Tibial nerve (tissue), 4 donors: ENCODE data around the gene CNOT1. TPM values are rescaled to one million over a fixed set of nuclear protein-coding genes. Genes with fewer than 3 reads are reported as not detected.

ENCODE experiments used
- DNase-seq, 2 donors: peaks; one replicate each; pipeline ENCODE4 v3.0.0-alpha.2; 2019; ENCODE audit warnings: low spot score in 2 of 2
- H3K27ac ChIP-seq, 4 donors: fragments of 200-600 bp; sonication (generic) in 3 of 4; one replicate each; pipeline ENCODE4 v1.5.1; 2017 to 2019; ENCODE audit warnings: mild to moderate bottlenecking in 1 of 4
- H3K27me3 ChIP-seq, 2 donors: fragments of 200-600 bp; sonication (generic) in 1 of 2; one replicate each; pipeline versions ENCODE4 v1.5.1 to v1.6.0; 2017 to 2019
- H3K36me3 ChIP-seq, 3 donors: fragments of 200-600 bp; sonication (generic); one replicate each; pipeline ENCODE4 v1.5.1; 2018 to 2019
- H3K4me1 ChIP-seq, 4 donors: fragments of 200-600 bp; sonication (generic) in 3 of 4; one replicate each; pipeline ENCODE4 v1.5.1; 2017 to 2019
- H3K4me3 ChIP-seq, 4 donors: fragments of 200-600 bp; sonication (generic) in 3 of 4; one replicate each; pipeline ENCODE4 v1.5.1; 2017 to 2019; ENCODE audit warnings: mild to moderate bottlenecking in 1 of 4, moderate library complexity in 1 of 4
- H3K9me3 ChIP-seq, 4 donors: fragments of 200-600 bp; sonication (generic) in 3 of 4; one replicate each; pipeline ENCODE4 v1.5.1; 2017 to 2019
- CTCF ChIP-seq, 5 experiments: fragments of 200-600 bp in 3 of 5; fragments of 450-650 bp in 2 of 5; sonication (generic) in 3 of 5; IDR thresholded peaks; one replicate each; pipeline ENCODE4 v1.5.1; 2016 to 2019; ENCODE audit warnings: antibody characterized with exemption in 5 of 5, mild to moderate bottlenecking in 3 of 5, moderate library complexity in 2 of 5
- EP300 ChIP-seq, 2 donors: sonication (generic); formaldehyde crosslinking; IDR thresholded peaks; one replicate each; pipeline ENCODE4 v1.6.1; 2017; ENCODE audit warnings: antibody characterized with exemption in 2 of 2, mild to moderate bottlenecking in 1 of 2
- POLR2A ChIP-seq, 2 donors: fragments of 450-650 bp; IDR thresholded peaks; one replicate each; pipeline ENCODE4 v1.6.1; 2017; ENCODE audit warnings: antibody characterized with exemption in 2 of 2, mild to moderate bottlenecking in 2 of 2, moderate library complexity in 2 of 2
- WGBS, 2 donors: methylation state at CpG; one replicate each; pipeline ENCODE4 v1.1.5; 2018; 5-methylcytosine and 5-hydroxymethylcytosine counted together
- total RNA-seq, 4 donors: library from RNA; depleted of rRNA; stranded (reverse); fragments of >200 nt; gene quantifications; one replicate each; pipeline ENCODE4 v1.1.0, GENCODE V29; 2016

Gene CNOT1
- total RNA-seq, 4 donors from 2014 or later: 80.8 to 122 (median 105) TPM

- no peaks in the 10 kb centered on the region for H3K36me3 ChIP-seq
- H3K27ac ChIP-seq: no peak overlapping the region
- no peak for TF ChIP-seq POLR2A (IDR thresholded peaks at IDR 0.05)
- TF ChIP-seq CTCF (IDR thresholded peaks at IDR 0.05): no peak
- TF ChIP-seq EP300 (IDR thresholded peaks at IDR 0.05): no peak
- 87 to 91% methylated on average over 18 of the region's 18 CpGs for WGBS, 2 donors
- no peak for DNase-seq
- peaks cover 0 to 14% (median 0%) of the 10 kb centered on the region in 4 donors for H3K4me1 ChIP-seq
- no peaks in the 10 kb centered on the region for H3K9me3 ChIP-seq
- no peak overlapping the region for H3K4me3 ChIP-seq
- no peaks in the 10 kb centered on the region for H3K27me3 ChIP-seq
Observed at GRCh38 chr16:58510097-58510775, 119.4 kb downstream of the CNOT1 start.

- DNase-seq: no peak
- peaks cover 0 to 11% (median 0%) of the 10 kb centered on the region in 4 donors for H3K4me1 ChIP-seq
- TF ChIP-seq EP300 (IDR thresholded peaks at IDR 0.05) (no peak), CTCF (IDR thresholded peaks at IDR 0.05) (no peak), POLR2A (IDR thresholded peaks at IDR 0.05) (no peak)
- no peaks in the 10 kb centered on the region for H3K9me3 ChIP-seq
- H3K27ac ChIP-seq: no peak overlapping the region
- 87 to 89% methylated on average over 1 to 8 of the region's 9 CpGs for WGBS, 2 donors
- H3K27me3 ChIP-seq: no peaks in the 10 kb centered on the region
- H3K36me3 ChIP-seq: no peaks in the 10 kb centered on the region
- no peak overlapping the region for H3K4me3 ChIP-seq
Observed at GRCh38 chr16:58509256-58510096, 120.2 kb downstream of the CNOT1 start.

DNA sequence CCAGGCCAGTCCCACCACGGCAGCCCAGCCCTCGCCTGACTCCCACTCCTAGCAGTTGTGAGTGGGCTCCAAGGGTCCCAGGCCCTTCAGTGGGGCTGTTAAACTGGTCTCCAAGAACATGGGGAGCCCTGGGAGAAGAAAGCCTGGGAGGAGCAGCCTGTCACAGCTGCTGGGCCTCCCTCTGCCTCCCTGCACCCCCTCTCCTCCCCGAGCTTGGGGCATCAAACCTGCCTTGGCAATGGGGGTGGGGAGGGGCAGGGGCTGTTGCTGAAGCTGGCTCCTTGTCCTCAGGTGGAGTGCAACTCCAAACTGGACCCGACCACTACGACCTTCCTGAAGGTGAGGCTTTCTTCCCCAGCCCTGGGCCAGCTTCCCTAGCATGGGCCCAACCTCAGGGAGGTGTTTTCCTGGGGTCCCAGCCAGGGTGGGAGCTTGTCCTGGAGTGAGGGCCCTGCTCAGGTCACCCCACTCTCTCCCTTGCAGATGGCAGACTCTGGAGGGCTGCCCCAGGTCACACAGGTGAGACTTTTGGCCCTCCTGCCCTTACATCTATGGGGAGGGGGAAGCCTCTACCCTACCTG is 120.9 kb downstream of the CNOT1 start:
- no peak overlapping the region for H3K27ac ChIP-seq
- no peaks in the 10 kb centered on the region for H3K27me3 ChIP-seq
- H3K9me3 ChIP-seq: no peaks in the 10 kb centered on the region
- no peaks in the 10 kb centered on the region for H3K36me3 ChIP-seq
- H3K4me3 ChIP-seq: no peak overlapping the region
- TF ChIP-seq CTCF (IDR thresholded peaks at IDR 0.05): no peak
- no peak for TF ChIP-seq EP300 (IDR thresholded peaks at IDR 0.05)
- TF ChIP-seq POLR2A (IDR thresholded peaks at IDR 0.05): no peak
- peaks cover 0 to 3% (median 0%) of the 10 kb centered on the region in 4 donors for H3K4me1 ChIP-seq
- no peak for DNase-seq
- 73 to 78% methylated on average over 4 to 5 of the region's 5 CpGs for WGBS, 2 donors

DNA sequence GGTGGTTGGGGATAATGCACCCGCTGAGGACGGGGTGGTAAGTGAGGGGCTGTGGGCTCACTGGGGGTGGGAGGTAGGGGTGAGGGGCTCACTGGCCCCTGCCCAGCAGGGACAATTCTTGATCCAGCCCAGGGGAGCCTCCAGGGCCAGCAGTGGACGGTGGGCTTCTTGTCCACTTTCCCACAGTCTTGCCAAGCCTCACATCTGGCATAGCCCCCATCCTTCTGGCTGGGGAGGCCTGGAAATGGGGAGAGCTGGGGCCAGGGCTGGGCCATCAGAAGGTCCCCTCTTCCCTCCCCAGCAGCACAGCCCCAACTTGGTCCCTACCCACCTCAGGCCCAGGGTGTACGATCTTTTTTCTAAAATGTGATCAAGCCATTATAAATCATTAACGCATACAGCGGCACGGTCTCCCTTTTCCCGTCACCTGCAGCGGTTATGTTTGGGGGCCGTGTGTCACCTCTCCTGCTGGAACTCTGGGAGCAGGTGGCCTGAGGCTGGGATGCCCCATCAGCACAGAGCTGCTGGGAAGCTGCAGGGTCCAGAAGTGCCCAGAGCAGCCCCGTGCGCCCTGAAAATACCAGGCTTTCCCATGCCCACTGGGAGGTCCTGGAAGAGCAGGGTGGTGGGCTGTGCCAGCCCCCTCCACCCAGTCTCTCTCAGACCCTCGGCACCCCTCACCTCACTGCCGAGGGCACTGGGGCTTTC is 121.5 kb downstream of the CNOT1 start:
- Histone ChIP-seq H3K27me3 (no peaks in the 10 kb centered on the region), H3K9me3 (no peaks in the 10 kb centered on the region), H3K4me1 (no peaks in the 10 kb centered on the region), H3K27ac (no peak overlapping the region), H3K36me3 (no peaks in the 10 kb centered on the region), H3K4me3 (no peak overlapping the region)
- WGBS, 2 donors: 83 to 88% methylated on average over 14 of the region's 14 CpGs
- TF ChIP-seq POLR2A (IDR thresholded peaks at IDR 0.05): no peak
- no peak for TF ChIP-seq CTCF (IDR thresholded peaks at IDR 0.05)
- TF ChIP-seq EP300 (IDR thresholded peaks at IDR 0.05): no peak
- DNase-seq: no peak
